Fibroblast of skin of left biceps (primary cell): ENCODE measurements around the gene JARID2.

Experiments
- DNase-seq, 2 experiments: peaks; one replicate each; pipeline ENCODE4 v3.0.0-alpha.2; 2013; ENCODE audit warnings: low read depth in 2 of 2

JARID2 gene

GRCh38 chr6:15504581-15505350, 258.9 kb downstream of the JARID2 start:
- peak; percentile 94 to 95 for DNase-seq

GRCh38 chr6:15505463-15505918, 259.6 kb downstream of the JARID2 start:
- DNase-seq = no peak

DNA sequence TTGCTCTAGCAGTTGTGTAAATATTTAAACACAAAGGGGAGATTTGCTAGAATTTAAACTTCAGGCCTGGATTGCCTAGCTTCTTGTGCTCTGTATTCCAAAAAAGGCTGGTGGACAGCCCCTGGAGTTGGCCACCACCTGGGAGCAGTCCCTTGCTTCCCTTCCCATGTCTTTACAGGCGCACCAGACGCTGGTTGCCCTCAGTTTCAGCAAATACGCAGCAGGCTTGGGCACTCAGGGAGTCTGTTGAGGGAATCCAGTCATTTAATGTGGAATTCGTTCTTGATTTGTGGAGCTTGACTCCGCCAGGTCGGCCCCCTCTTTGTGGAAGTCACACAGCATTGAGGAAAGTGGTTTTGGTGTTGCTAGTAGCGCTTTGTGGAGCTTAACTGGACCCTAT, 260.2 kb downstream of the JARID2 start:
- DNase-seq = no peak

- no peak for DNase-seq
Measured at GRCh38 chr6:15507221-15507620, 261.4 kb downstream of the JARID2 start.

- DNase-seq = no peak
Measured at GRCh38 chr6:15507746-15508145, 261.9 kb downstream of the JARID2 start.

DNA sequence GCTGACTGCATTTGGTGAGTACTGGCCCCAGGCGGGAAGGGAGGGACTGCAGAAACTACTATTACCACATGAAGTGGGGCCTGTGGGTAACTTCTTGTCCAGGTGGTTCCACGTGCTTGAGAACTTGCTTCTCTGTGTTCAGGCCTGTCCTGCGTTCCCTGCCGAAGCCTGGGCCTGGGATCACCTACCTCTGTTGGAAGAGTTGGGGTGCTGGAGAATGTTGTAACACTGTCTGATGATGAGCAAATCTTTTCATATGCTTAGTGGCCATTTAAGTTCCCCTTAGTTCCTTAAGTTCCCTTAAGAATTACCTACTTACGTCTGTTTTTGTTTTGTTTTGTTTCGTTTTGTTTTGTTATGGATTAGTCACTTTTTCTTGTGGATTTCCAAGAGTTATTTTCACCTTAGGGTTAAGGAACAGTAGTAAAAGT, 262.6 kb downstream of the JARID2 start:
- no peak for DNase-seq

GRCh38 chr6:15508931-15509330, 263.1 kb downstream of the JARID2 start:
- DNase-seq = no peak

GRCh38 chr6:15509335-15509933, 263.6 kb downstream of the JARID2 start:
- DNase-seq = no peak

DNA sequence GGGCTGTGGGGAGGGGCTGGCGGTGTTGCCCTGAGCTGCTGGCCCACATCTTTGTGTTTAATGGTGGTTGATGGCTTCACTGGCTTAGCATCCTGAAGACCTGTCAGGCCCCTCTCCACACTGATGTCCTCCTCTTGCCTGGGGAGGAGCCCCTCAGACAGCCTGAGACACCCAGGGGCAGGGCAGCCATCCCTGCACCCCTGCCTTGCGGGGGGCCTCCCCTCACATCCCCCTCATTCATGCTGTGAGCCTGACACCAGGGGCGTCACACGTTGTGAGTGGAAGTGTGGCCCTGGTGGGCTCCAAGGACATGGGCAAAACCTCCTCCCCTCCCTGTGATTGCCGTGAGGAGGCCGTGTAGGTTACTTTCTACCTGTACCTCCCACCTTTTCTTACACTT, 264.3 kb downstream of the JARID2 start:
- DNase-seq = no peak

DNA sequence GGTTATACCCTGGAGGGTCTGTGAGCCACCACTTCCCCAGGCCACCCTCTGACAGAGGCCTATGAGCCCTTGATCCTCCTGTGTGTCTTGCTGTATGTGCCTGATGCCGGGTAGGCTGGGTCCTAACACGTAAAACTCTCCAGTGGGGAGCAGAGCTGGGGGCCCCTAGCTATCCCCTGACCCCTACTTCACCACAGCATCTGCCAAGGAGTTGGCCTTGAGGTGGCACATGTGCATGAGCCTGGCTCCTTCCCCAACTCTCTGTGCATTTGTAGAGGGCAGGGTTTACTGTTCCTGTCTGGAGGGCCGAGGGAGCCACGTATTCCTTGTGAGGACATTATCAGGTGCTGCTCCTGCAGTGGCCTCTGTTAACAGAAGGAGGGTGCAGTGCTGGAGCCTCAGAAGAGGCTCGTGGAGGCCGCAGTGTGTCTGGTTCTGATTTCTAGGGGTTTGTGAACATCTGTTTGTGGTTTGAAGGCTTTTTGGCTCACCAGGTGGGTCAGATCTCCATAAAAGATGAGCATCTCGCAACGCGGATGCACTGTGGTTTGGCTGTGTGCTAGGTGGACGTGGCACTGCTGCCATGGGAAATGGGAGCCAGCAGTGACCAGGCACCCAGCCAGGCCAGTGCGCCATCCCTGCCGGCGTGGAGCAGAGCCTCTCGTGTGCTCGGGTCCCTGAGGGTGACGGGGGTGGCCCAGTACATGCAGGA, 264.8 kb downstream of the JARID2 start:
- DNase-seq = no peak

- no peak for DNase-seq
Measured at GRCh38 chr6:15511248-15512125, 265.6 kb downstream of the JARID2 start.

GRCh38 chr6:15512126-15512525, 266.3 kb downstream of the JARID2 start:
- DNase-seq = no peak

DNA sequence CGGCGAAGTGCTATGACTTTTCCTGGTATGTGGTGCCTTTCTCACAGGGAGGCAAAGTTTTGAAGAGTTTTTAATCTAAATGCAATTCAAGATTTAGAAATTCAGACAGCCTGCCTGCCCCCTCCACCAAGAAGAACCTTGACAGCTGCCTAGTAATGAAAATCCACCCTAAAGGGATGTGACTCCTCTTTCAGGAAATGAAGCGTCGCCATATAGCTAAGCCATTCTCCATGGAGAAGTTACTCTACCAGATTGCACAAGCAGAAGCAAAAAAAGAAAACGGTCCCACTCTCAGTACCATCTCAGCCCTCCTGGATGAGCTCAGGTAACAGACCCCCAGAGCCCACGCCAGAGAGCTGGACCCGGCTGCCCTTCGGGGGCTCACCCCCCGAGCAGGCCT, 266.9 kb downstream of the JARID2 start:
- no peak for DNase-seq

DNA sequence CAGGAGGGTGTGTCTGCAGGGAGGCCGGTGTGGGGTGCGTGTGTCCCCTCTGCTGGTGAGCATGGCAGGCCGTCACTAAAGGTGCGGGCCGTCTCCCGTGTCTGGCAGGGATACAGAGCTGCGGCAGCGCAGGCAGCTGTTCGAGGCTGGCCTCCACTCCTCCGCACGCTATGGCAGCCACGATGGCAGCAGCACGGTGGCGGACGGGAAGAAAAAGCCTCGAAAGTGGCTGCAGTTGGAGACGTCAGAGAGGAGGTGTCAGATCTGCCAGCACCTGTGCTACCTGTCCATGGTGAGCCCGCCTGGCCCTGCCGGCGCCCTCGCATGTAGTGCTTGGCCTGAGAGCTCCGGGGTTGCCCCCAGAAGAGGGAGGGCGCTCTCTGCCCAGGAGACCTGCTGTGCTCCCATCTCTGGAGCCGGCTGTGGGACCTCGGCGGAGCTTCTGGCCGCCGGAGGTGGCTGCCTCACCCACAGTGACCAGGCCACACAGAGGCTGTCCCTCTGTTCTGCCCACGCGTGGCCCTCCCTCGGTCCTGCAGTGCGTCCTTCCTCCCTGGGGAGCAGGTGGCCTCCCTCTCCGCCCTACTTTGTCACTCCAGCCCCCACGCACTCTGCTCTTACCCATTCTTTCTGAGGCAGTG, 267.4 kb downstream of the JARID2 start:
- no peak for DNase-seq

GRCh38 chr6:15513801-15514711, 268.2 kb downstream of the JARID2 start:
- no peak for DNase-seq

GRCh38 chr6:15515226-15515625, 269.4 kb downstream of the JARID2 start:
- no peak for DNase-seq

DNA sequence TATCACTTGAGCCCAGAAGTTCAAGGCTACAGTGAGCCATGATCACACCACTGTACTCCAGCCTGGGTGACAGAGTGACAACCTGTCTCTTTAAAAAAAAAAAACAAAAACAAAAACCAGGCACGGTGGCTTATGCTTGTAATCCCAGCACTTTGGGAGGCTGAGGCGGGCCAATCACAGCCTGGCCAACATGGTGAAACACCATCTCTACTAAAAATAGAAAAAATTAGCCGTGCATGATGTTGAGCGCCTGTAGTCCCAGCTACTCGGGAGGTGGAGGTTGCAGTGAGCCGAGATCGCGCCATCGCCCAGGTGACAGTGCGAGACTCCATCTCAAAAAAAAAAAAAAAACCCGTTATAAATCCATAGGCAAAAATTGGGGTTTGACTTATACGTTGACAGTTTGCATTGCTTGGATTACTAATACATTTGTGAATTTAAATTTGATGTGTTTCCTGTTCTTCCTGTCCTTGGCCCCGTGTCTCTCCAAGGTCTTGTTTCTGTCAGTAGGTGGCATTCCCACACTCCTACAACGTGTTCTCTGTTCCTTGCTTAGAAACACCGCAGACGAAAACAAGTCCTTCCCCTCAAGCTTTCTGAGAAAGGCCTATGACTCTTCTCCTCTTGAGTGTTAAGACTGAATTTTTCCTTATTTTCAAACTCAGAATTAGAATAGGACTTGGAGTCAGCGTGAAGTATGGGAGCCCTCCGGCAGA, 269.9 kb downstream of the JARID2 start:
- no peak for DNase-seq

DNA sequence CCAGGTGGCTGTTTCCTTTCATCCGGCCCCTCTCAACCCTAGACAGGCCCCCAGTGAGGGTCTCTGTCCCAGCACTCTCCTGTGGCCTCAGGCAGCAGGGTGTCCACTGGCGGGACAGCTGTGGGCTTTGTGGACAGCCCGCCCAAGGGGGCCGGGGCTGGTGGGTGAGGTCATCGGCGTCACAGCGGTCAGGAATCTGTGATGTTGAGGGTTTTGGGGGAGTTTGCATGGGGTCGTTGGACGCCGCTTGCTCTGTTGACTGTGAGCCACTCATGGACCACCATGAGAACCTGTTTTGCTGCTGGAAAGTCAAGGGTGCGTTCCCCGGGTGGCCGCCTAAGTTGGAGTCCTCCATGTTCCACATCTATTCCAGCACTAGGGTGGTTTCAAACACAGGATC, 270.5 kb downstream of the JARID2 start:
- DNase-seq = no peak

DNA sequence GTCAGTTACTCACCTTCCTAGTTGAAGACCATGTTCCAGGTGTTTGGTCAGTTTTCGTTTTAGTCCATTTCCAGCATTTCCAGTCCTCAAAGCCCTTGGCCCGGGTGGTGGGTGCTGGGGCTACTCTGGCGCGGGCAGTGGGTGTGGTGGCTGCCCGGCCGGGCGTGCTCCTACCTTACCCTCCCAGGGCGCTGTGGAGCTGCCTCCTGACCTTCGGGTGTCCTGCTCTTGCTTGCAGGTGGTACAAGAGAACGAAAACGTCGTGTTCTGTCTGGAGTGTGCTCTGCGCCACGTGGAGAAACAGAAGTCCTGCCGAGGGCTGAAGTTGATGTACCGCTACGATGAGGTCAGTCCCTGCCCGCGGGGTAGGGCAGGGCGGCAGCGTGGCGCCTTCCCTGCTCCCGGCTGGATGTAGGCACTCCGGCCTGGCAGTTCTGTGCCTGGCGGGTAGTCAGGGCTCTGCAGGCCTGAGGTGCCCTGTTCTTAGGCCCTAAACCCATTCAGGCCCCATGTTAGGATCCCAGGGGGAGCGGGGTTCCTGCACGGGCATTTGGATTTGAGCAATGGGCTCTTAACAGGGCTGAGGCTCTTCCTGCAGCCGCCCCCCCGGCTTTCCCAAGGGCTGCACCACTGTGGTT, 271.2 kb downstream of the JARID2 start:
- no peak for DNase-seq
